SK-N-SH (cell line): ENCODE results near the gene OLFM1.

Experiments
- EP300 ChIP-seq, 2 experiments: IDR thresholded peaks; 2 replicates each; pipeline versions ENCODE4 v1.4.0 to v1.6.1; 2012; ENCODE audit warnings: borderline replicate concordance in 1 of 2, low read depth in 1 of 2, low read length in 1 of 2
- EZH2phosphoT487 ChIP-seq: fragments of 200-600 bp; sonication (generic); IDR thresholded peaks from 2 replicates; pipeline ENCODE4 v1.6.1; 2017; ENCODE audit warnings: low read depth, mixed run types, mild to moderate bottlenecking, antibody characterized with exemption, moderate library complexity, borderline replicate concordance
- JUND ChIP-seq: IDR thresholded peaks from 2 replicates; pipeline ENCODE4 v1.4.0; 2012
- RFX5 ChIP-seq: IDR thresholded peaks from 2 replicates; pipeline ENCODE4 v1.6.1; 2012; ENCODE audit warnings: mild to moderate bottlenecking, improper control_type of control experiment, low read length
- TF ChIP-seq, protein P1 (sequence below): IDR thresholded peaks from 2 replicates; pipeline ENCODE4 v1.4.0; 2012; ENCODE audit warnings: low read depth, borderline replicate concordance
- TF ChIP-seq, protein P2 (sequence below): fragments of 200-600 bp; sonication (generic); IDR thresholded peaks from 2 replicates; pipeline ENCODE4 v1.6.1; 2017; ENCODE audit warnings: antibody characterized with exemption, mild to moderate bottlenecking, moderate library complexity

DNA sequence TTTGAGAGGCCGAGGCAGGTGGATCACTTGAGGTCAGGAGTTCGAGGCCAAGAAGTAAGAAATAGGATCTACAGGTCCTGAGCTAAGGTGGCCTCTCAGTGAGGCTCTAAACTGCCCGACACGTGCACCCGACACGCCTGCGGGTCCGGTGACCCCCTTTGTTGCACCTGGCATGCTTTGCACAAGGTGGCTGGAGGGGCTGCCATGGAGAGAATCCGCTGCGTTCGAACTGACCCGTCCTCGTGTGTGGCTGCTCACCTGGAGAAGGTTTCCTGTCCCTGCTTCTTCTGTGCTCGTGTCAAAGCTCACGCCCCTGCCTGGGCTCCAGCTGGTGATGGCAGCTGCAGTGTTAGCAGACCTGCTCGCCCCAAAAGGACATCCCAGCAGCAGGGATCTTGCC lies 5.7 kb upstream of the OLFM1 start:
- TF ChIP-seq EP300 (IDR thresholded peaks at IDR 0.05; ENCODE audit: borderline replicate concordance in 1 of 2, low read depth in 1 of 2, low read length in 1 of 2) (no peak), JUND (no peak), EZH2phosphoT487 (no peak), RFX5 (no peak)
- TF ChIP-seq, protein P1, sequence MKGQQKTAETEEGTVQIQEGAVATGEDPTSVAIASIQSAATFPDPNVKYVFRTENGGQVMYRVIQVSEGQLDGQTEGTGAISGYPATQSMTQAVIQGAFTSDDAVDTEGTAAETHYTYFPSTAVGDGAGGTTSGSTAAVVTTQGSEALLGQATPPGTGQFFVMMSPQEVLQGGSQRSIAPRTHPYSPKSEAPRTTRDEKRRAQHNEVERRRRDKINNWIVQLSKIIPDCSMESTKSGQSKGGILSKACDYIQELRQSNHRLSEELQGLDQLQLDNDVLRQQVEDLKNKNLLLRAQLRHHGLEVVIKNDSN, result no peak
- TF ChIP-seq, protein P2, sequence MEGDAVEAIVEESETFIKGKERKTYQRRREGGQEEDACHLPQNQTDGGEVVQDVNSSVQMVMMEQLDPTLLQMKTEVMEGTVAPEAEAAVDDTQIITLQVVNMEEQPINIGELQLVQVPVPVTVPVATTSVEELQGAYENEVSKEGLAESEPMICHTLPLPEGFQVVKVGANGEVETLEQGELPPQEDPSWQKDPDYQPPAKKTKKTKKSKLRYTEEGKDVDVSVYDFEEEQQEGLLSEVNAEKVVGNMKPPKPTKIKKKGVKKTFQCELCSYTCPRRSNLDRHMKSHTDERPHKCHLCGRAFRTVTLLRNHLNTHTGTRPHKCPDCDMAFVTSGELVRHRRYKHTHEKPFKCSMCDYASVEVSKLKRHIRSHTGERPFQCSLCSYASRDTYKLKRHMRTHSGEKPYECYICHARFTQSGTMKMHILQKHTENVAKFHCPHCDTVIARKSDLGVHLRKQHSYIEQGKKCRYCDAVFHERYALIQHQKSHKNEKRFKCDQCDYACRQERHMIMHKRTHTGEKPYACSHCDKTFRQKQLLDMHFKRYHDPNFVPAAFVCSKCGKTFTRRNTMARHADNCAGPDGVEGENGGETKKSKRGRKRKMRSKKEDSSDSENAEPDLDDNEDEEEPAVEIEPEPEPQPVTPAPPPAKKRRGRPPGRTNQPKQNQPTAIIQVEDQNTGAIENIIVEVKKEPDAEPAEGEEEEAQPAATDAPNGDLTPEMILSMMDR, result no peak
